ENCODE results near the gene CNTN4.
"Not testable (repeated sequence)": the region's sequence is repeated elsewhere in the genome, so short reads cannot be mapped to it uniquely, and the experiment has no call there.

CNTN4 gene

GRCh38 chr3:2873986-2874385 is 775.3 kb downstream of the CNTN4 start:
- no peak for DNase-seq

- no peak for DNase-seq
These were observed 777.0 kb downstream of the CNTN4 start for GRCh38 chr3:2875699-2876098.

- DNase-seq, result no peak
These were observed 777.7 kb downstream of the CNTN4 start for GRCh38 chr3:2876362-2876761.

GRCh38 chr3:2879023-2879422 is 780.4 kb downstream of the CNTN4 start:
- no peak for DNase-seq

DNA sequence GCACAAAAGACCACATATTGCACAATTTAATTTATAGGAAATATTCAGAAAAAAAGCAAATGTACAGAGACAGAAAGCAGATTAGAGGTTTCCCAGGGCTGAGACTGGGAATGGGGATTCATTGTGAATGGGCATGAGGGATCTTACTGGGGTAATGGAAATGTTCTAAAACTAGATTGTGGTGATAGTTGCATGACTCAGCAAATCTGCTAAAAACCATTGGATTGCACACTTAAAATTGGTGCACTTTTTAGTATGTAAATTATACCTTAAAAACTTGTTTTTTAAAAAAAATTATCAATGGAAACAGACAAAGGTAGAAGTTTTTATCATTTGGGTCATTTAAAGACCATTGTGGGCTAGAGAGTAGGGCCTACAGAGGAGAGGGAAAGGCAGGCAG is 780.9 kb downstream of the CNTN4 start:
- DNase-seq, result no peak

GRCh38 chr3:2880218-2880756 is 781.6 kb downstream of the CNTN4 start:
- DNase-seq, result no peak

DNA sequence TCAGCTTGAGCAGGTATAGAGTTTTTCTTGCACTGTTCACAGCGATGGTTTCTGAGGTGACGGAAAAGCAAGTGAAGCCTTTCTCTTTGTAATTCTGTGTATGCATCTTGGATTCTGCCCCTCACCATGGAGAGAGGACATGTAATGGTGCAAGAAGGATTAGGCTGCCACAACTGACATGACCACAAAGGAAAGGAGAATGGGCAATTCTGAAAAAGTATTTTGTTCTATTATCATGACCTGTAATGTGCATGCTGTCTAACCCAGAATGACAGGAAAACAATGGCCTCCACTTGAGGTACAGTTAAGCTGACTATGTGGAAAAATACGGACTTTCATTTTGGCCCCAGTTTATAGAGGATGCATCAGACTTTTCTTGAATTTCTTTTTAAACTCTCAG is 784.6 kb downstream of the CNTN4 start:
- DNase-seq, result no peak

GRCh38 chr3:2888592-2888991 is 789.9 kb downstream of the CNTN4 start:
- no peak for DNase-seq

DNA sequence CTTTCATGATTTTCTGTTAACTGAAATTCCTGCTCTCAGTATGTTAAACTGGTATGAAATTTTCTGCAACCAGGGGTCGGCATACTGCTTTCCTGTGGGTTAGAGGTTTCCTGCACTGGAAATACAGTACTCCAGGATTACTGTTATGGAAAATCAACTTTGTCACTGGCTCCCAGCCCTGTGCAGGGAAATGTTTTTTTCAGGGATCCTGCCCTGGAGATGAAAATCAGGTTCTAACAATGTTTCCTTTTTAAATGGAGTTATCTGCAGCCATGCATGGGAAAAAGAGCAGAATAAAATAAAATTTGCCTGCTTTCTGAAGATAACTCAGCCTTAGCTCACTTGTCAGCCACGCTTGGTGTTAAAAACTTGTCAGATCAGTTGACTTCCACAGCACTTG is 791.1 kb downstream of the CNTN4 start:
- no peak for DNase-seq

- no peak for DNase-seq
These were observed 797.8 kb downstream of the CNTN4 start for GRCh38 chr3:2896308-2896939.

GRCh38 chr3:2897821-2898220 is 799.2 kb downstream of the CNTN4 start:
- no peak for DNase-seq

DNA sequence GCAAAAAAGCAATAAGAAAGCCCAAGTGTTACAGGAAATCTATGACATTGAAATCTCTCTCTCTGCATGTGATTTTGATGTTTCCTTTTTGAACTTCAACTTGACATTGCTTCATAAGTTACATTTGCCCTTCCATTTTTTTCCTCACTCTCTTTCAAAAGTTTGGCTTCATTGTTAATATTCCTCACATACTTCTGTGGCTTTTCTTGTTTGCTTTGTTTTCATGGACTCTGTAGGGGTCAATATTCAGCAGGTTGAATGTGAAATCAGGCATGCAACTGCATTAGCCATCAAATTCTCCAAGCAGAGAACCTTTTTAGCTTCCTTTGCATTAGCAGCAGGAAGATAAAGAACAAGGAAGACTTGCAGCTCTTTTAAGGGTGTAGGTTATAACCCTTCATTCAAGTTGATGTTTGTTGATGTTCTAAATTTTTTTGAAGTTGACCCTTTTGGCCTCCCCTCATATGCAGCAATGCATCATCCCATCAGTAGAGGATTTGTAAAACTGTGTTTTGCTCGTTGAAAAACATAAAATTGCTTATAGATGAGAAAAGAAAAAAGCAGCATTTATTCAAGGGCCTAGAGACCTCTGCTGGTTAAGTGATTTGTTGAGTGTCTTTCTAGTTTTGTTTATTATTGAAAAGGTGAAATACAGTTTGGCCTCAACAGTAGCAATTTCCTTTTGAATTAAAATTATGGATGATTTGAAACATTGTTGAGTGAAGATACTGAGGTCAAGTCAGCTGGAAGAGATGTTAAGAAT is 800.1 kb downstream of the CNTN4 start:
- no peak for DNase-seq

- DNase-seq, result no peak
These were observed 805.4 kb downstream of the CNTN4 start for GRCh38 chr3:2904054-2904453.

DNA sequence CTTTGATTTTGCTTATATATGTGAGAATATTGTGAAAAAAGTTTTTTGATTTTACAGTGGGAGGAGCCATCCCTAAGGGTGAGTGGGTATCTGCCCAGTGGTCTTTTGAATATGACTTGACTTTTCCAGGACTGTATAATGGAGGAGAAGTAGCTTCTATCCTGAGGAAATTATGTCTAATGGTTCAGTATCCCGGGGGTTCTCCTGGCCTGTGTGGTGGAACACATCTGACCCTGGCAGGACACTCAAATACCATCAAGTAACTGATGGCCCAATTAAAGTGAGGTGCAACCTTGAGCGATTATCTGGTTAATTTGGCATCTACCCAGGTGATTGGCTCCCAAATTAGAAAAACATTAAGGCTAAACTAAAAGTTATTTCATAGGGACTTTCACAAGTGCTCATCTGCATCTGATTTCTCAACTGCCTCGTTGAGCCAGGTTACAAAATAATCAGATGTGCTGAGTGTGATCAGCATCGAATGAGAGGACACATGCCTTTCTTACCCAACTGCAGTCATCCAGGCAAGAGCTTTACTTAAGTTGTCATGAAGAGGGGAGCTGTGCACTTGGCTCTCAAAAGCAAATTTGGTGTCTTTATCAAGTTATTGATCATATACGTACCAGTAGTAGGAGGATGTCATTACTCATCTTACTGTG is 810.2 kb downstream of the CNTN4 start:
- no peak for DNase-seq

DNA sequence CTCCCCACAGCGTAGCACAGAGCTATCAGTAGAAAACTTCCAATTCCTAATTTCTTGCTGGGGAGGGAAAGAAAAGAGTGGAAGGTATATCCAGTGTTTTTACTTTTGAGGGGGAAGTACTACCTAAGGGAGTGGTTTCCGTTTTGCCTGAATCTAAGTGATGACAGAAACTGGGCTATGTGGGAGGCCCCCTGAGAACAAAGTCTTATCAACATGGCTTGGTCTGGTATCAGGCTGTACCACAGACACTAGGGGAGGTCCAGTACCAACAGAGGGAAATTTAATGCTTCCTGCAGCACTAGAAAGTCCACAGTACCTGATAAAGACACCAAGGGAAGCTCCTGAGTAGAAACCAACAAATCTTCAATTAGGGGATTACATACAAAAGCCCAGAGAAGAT is 812.3 kb downstream of the CNTN4 start:
- no peak for DNase-seq

DNA sequence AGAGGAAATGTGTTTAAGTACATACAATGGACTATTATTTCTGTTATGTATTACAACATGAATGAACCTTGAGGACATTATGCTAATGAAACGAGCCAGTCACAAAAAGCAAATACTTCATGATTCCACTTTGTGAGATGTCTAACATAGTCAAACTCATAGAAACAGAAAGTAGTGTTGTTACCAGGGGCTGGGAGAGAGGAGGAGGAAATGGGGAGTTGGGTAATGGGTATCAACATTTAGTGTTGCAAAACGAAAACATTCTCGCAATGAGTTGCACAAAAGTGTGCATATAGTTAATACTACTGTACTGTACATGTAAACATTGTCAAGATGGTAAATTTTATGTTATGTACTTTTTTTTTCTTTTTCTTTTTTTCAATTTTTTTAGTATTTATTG is 817.2 kb downstream of the CNTN4 start:
- no peak for DNase-seq

DNA sequence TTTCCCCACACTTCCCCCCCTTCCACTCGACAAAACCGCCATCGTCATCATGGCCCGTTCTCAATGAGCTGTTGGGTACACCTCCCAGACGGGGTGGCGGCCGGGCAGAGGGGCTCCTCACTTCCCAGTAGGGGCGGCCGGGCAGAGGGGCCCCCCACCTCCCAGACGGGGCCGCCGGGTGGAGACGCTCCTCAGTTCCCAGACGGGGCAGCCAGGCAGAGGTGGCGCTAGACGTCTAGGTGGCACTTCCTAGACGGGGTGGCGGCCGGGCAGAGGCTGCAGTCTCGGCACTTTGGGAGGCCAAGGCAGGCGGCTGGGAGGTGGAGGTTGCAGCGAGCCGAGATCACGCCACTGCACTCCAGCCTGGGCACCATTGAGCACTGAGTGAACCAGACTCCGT is 818.0 kb downstream of the CNTN4 start:
- not testable (repeated sequence) for DNase-seq

DNA sequence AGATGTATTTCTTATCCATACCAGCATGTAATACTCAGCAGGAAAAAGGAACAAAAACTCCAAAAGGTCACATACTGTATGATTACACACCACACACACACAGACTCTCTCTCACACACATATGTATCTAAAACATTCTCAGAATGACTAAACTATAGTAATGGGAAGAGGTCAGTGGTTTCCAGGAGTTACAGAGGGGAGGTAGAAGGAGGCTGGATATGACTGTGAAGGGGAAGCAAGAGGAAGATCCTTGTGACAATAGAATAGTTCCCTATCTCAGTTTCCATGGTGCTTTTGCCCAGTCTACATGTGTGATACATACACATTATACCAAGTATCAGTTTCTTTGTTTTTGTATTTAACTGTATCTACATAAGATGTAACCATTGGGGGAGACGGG is 821.4 kb downstream of the CNTN4 start:
- DNase-seq, result no peak

- no peak for DNase-seq
These were observed 822.8 kb downstream of the CNTN4 start for GRCh38 chr3:2921452-2921851.

- DNase-seq, result peak; percentile 47
These were observed 823.2 kb downstream of the CNTN4 start for GRCh38 chr3:2921903-2922302.

- no peak for DNase-seq
These were observed 824.7 kb downstream of the CNTN4 start for GRCh38 chr3:2923390-2923789.

DNA sequence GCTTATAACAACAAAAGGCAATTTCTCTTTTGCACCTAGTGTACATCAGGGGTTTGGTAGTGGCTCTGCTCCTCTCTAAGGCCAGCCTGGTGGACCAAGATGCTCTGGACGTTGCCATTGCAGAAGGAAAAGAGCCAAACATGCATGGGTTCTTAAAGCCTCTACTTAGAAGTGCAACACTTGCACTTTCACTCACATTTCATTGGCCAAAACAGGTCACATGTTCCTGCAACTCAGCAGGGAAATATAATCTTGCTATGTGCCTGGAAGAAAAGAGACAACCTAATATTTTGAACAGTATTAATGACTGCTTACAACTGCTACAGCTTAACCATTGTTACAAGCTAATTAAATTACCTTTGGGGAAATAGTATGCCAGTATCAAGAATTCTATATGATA is 828.6 kb downstream of the CNTN4 start:
- no peak for DNase-seq

DNA sequence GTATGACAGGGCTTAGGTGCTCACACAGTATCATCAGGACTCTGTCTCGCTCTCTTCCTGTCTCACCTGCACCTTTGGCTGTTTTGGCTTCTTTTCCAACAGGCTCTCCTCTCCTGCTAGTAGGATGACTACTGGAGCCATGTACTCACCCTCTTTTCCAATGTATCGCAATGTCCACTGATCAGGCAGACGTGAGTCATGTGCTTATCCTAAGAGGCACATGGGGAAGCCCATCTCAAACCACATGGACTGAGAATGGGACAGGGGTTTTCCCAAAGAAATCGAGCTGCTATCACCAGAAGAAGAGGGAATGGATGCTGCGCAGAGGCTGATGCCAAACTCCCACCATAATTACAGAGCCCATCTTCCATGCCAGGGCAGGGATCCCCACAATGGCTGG is 830.9 kb downstream of the CNTN4 start:
- no peak for DNase-seq

DNA sequence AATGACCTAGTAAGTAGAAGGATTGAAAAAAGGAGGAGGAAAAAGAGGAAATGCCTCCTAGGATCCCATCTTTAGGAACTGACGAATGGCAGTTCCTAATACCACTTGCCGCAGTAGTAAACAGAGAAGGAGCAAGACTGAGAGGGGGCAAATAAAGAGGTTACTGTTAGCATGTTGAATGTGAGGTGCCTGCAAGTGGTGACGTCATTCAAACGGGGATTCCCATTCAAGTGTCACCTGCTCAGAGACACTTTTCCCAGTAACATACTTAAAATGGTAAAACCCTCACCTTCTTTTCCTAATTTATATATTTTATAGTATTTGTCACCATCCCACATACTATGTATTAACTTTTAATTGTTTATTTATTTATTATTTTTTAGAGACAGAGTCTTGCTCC is 832.6 kb downstream of the CNTN4 start:
- DNase-seq, result no peak
